ENCODE measurements around the gene LHFPL2. TPM values are rescaled to one million over a fixed set of nuclear protein-coding genes. Genes with fewer than 3 reads are reported as not detected.
A peak's percentile ranks its signal among the peaks of the same experiment; 100 is the strongest.

Gene LHFPL2
- total RNA-seq, 3 donors from 2014 or later, result 44.8 to 63.6 (median 50.2) TPM

DNA sequence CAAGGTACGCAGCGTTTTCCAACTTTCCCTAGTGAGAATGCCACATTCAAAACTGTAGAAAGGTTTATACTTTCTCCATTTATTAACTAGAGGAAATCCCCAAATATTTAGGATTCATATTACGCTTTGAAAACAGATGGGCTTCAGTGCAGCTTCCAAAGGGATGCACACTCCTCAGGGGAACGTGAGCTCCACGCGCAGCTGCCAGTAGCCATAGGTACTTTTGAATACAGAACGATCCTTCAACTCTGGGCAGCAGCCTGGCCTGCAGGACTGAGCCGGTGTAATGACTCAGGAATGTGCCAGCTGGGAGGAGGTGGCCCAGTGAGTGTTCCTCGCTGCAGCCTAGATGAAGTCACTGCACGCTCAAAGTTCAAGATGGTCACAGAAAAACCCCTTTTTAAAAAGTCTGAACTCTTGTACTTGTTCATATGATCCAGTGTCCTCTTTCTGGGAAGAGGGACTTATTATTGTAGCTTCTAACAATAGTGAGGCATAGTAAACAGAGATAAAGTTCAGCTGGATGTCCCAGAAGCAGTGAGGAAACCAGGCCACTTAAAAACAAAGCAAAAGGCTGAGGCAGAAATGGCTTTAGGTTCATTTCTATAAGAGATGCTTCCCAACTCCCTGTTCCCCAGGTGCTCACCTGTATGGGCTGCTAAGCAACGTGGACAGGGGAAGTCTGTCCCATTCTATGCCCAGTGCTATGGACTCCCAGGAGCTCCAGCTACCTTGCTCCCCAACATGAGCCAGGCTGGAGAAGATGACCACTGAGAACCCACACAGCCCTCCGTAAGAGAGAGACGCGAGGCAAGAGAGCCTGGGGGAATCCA lies 130.0 kb downstream of the LHFPL2 start:
- Histone ChIP-seq H3K9me3 (no peaks in the 10 kb centered on the region), H3K4me1 (ENCODE audit: low read depth) (peaks cover 6% of the 10 kb centered on the region), H3K4me3 (no peak overlapping the region), H3K36me3 (ENCODE audit: low read depth) (no peaks in the 10 kb centered on the region)
- ATAC-seq (peak; percentile 94), DNase-seq (peak in 2 of 3 donors; percentile 59 to 67)
- intact Hi-C loops (cut with DNase I, micrococcal nuclease), result no loop called here
- TF ChIP-seq, protein P1, sequence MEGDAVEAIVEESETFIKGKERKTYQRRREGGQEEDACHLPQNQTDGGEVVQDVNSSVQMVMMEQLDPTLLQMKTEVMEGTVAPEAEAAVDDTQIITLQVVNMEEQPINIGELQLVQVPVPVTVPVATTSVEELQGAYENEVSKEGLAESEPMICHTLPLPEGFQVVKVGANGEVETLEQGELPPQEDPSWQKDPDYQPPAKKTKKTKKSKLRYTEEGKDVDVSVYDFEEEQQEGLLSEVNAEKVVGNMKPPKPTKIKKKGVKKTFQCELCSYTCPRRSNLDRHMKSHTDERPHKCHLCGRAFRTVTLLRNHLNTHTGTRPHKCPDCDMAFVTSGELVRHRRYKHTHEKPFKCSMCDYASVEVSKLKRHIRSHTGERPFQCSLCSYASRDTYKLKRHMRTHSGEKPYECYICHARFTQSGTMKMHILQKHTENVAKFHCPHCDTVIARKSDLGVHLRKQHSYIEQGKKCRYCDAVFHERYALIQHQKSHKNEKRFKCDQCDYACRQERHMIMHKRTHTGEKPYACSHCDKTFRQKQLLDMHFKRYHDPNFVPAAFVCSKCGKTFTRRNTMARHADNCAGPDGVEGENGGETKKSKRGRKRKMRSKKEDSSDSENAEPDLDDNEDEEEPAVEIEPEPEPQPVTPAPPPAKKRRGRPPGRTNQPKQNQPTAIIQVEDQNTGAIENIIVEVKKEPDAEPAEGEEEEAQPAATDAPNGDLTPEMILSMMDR (IDR thresholded peaks at IDR 0.05), result no peak

DNA sequence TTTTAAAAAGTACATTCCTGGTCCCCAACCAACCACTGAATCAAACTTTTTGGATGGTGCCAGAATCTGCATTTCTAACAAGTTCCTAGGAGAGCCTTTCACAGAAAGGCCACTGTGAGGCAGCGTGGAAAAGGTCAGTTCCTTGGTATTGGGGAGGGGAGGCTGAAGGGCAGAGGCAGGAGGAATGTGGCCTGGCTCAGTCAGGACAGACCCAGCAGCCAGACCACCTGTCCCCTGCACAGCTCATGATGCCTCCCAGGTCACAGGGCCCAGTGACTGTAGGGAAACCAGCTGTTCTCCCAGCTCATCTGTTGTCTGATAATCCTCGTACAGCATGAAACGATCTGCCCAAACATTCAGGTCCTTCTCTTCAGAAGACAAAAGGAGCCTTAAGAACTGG lies 132.9 kb downstream of the LHFPL2 start:
- Histone ChIP-seq H3K4me3 (no peak overlapping the region), H3K36me3 (ENCODE audit: low read depth) (no peaks in the 10 kb centered on the region), H3K4me1 (ENCODE audit: low read depth) (peaks cover 7% of the 10 kb centered on the region), H3K9me3 (no peaks in the 10 kb centered on the region)
- intact Hi-C loops (cut with DNase I, micrococcal nuclease), result no loop called here
- DNase-seq (no peak), ATAC-seq (no peak)
- TF ChIP-seq, protein P1 (IDR thresholded peaks at IDR 0.05), result no peak

DNA sequence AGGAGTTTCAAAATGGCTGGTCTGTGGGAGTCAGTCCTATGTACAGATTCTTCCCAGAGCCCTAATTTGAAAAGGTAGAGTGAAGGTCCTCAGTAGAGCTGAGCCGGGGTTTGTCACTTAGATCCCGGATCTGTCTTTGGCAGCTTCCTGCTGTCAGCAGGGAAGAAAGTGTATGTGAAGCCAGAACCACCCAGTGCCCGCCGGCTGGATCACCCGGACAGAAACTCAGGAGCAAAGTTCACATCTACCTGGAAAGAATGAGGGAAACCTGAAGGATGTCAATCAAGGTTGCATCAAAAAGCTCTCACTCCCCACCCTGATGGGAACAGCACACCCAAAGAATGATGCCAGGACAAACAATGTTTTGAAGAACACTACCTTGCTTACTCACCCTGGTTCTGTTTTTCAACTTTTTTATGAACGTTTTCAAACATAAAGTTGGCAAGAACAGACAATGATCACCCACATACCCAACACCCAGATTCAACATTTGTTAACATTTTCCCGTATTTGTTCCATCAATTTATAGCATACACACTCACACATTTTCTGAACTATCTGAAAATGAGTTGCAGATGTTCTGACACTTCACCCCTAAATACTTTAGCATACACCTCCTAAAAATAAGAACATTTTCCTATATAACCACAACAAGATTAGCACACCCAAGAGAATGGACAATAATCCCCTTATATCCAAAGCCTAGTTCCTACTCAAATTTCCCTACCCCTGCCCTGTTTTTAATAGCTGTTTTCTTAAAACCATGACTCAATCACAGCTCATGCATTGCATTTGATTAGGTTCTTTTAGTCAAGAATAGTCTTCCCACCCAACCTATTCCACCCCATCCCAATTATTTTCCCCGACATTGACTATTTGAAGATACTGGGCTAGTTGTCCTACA lies 133.9 kb downstream of the LHFPL2 start:
- intact Hi-C loops (cut with DNase I, micrococcal nuclease), result no loop called here

DNA sequence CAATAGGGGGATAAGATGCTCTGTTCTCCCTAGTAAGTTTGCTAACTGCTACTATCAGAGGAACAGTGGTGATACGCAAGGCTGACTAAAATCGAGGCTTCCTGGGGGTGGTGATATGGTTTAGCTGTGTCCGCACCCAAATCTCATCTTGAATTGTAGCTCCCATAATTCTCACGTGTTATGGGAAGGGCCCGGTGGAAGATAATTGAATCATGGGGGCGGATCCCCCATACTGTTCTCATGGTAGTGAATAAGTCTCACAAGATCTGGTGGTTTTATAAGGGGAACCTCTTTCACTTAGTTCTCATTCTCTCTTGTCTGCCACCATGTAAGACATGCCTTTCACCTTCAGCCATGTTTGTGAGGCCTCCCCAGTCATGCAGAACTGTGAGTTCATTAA lies 135.1 kb downstream of the LHFPL2 start:
- Histone ChIP-seq H3K4me3 (no peak overlapping the region), H3K36me3 (ENCODE audit: low read depth) (no peaks in the 10 kb centered on the region), H3K9me3 (no peaks in the 10 kb centered on the region), H3K4me1 (ENCODE audit: low read depth) (peaks cover 14% of the 10 kb centered on the region)
- TF ChIP-seq, protein P1 (IDR thresholded peaks at IDR 0.05), result no peak
- ATAC-seq, result no peak
- intact Hi-C loops (cut with DNase I, micrococcal nuclease), result no loop called here
- DNase-seq, result no peak

More for the DNA sequence above, 133.9 kb downstream of the LHFPL2 start:
- no peak overlapping the region for H3K4me3 ChIP-seq
- TF ChIP-seq, protein P1 (IDR thresholded peaks at IDR 0.05), result no peak
- H3K4me1 ChIP-seq (ENCODE audit: low read depth), result peaks cover 15% of the 10 kb centered on the region
- no peak for ATAC-seq
- DNase-seq, result no peak
- no peaks in the 10 kb centered on the region for H3K9me3 ChIP-seq
- no peaks in the 10 kb centered on the region for H3K36me3 ChIP-seq (ENCODE audit: low read depth)

DNA sequence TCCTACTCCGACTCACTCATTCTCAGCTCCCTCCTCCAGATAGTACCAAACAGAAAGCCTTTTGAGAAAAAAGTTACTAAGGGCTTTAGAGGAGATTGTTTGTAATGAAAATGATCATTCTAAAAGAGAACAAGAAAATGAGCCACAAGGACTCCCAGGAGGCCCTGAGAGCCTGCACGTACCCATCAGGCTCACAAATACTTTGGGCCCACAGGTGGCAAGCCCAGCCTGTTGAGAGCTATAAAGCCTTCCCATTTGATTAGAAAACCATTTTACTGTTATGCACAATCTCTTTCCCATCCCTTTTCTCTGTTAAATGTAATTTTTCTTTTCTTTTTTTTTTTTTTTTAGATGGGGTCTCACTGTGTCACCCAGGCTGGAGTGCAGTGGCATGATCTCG lies 136.1 kb downstream of the LHFPL2 start:
- no peak for ATAC-seq
- Histone ChIP-seq H3K36me3 (ENCODE audit: low read depth) (no peaks in the 10 kb centered on the region), H3K9me3 (no peaks in the 10 kb centered on the region), H3K4me1 (ENCODE audit: low read depth) (peaks cover 14% of the 10 kb centered on the region), H3K4me3 (no peak overlapping the region)
- intact Hi-C loops (cut with DNase I, micrococcal nuclease), result no loop called here
- DNase-seq, result no peak
- TF ChIP-seq, protein P1 (IDR thresholded peaks at IDR 0.05), result no peak

All from mucosa of descending colon (tissue), 3 donors.